Right cardiac atrium (tissue), 5 donors: ENCODE results near the gene ZSWIM5. TPM values are rescaled to one million over a fixed set of nuclear protein-coding genes. Genes with fewer than 3 reads are reported as not detected.

Experiments
- ATAC-seq, 2 donors: fragments of 200-7000 bp; cut with Tn5 transposase; one replicate each; pipeline versions ENCODE4 v1.8.0 to v1.9.1; 2020; ENCODE audit warnings: moderate library complexity in 2 of 2, mild to moderate bottlenecking in 1 of 2
- DNase-seq, 3 donors: peaks; one replicate each; pipeline ENCODE4 v3.0.0-alpha.2; 2020
- H3K27ac ChIP-seq: one replicate; pipeline ENCODE4 v1.5.1; 2013; ENCODE audit warnings: mild to moderate bottlenecking, low read length, control low read depth, moderate library complexity
- H3K27me3 ChIP-seq: one replicate; pipeline ENCODE4 v1.6.1; 2013; ENCODE audit not compliant: control insufficient read depth, insufficient read depth
- H3K4me1 ChIP-seq: one replicate; pipeline ENCODE4 v1.6.1; 2013; ENCODE audit warnings: low read length; ENCODE audit not compliant: control insufficient read depth, insufficient read depth
- H3K4me3 ChIP-seq: one replicate; pipeline ENCODE4 v1.5.1; 2013; ENCODE audit warnings: low read length, control low read depth
- H3K9me3 ChIP-seq: one replicate; pipeline ENCODE4 v1.6.1; 2013; ENCODE audit warnings: low read length; ENCODE audit not compliant: control insufficient read depth
- WGBS: extraction: QIAGEN DNeasy Blood & Tissue Kit; methylation state at CpG from one replicate; pipeline ENCODE4 v1.1.7; 2013; 5-methylcytosine and 5-hydroxymethylcytosine counted together
- intact Hi-C, 4 donors: fragments of 100-400 bp; cut with DNase I; formaldehyde crosslinking; loops; one replicate each; pipeline versions ENCODE4 v1.11.0 to v1.14.0; 2022 to 2023
- polyA plus RNA-seq: library from polyadenylated mRNA; stranded (reverse); fragments of 200-250 nt; gene quantifications from one replicate; pipeline ENCODE4 v1.2.3, GENCODE V29; 2013
- total RNA-seq, 4 donors: library from RNA; stranded (reverse); fragmentation: NEBNext Ultra II Directional; extraction: Animal tissue kit (Norgen Biotek cat#: 25700); gene quantifications; one replicate each; pipeline ENCODE4 v1.2.1, GENCODE V29; 2021
- donor health status: healthy with polysubstance abuse.
- donor health status: DM: no; HTN: yes; CAD: no.
- donor health status: DM: no; HTN: no; CAD: no.
- donor health status: DM: no; HTN: yes; CAD: no; lungs with severe emphysema.
- donor health status: DM: yes; HTN: yes; CAD: no.

ZSWIM5 gene
- total and polyA plus RNA-seq, 5 donors = 0.68 to 2.2 (median 1.8) TPM

- Histone ChIP-seq H3K4me1 (peaks cover 3% of the 10 kb centered on the region), H3K27ac (no peak overlapping the region), H3K9me3 (no peaks in the 10 kb centered on the region), H3K4me3 (no peak overlapping the region), H3K27me3 (no peaks in the 10 kb centered on the region)
- WGBS = 78% methylated on average over 2 of the region's 2 CpGs
- intact Hi-C loops = loop anchor here in 1 of 4 donors (2.0 kb wide), 1 partner anchor 283 kb away; no protein-coding TSS in a partner anchor
- ATAC-seq (no peak), DNase-seq (no peak)
These were observed 190.2 kb downstream of the ZSWIM5 start for GRCh38 chr1:45016090-45016697.

- ATAC-seq = no peak
- intact Hi-C loops = loop anchor here in 2 of 4 donors (2.0 kb wide), 2 partner anchors 283 to 285 kb away; no protein-coding TSS in a partner anchor
- WGBS = 68% methylated on average over 2 of the region's 2 CpGs
- Histone ChIP-seq H3K4me1 (peaks cover 3% of the 10 kb centered on the region), H3K9me3 (no peaks in the 10 kb centered on the region), H3K27ac (no peak overlapping the region), H3K4me3 (no peak overlapping the region), H3K27me3 (no peaks in the 10 kb centered on the region)
- DNase-seq = no peak
These were observed 190.7 kb downstream of the ZSWIM5 start for GRCh38 chr1:45015683-45016082.

GRCh38 chr1:45014321-45015028 lies 191.9 kb downstream of the ZSWIM5 start:
- no peak overlapping the region for H3K4me3 ChIP-seq
- intact Hi-C loops = loop anchor here in 3 of 4 donors (1.0 to 5.0 kb wide), 4 partner anchors 286 to 478 kb away; partner anchors contain the start of gene TESK2 (in 2 of the 3)
- no peak overlapping the region for H3K27ac ChIP-seq
- ATAC-seq (peak; percentile 25 to 30), DNase-seq (peak; percentile 78 to 92 (median 86))
- no peaks in the 10 kb centered on the region for H3K9me3 ChIP-seq
- 29% methylated on average over 6 of the region's 6 CpGs for WGBS
- H3K4me1 ChIP-seq = peaks cover 8% of the 10 kb centered on the region
- no peaks in the 10 kb centered on the region for H3K27me3 ChIP-seq

GRCh38 chr1:45013551-45014209 lies 192.7 kb downstream of the ZSWIM5 start:
- ATAC-seq (no peak), DNase-seq (no peak)
- Histone ChIP-seq H3K4me1 (peaks cover 9% of the 10 kb centered on the region), H3K9me3 (no peaks in the 10 kb centered on the region), H3K4me3 (no peak overlapping the region), H3K27me3 (no peaks in the 10 kb centered on the region), H3K27ac (no peak overlapping the region)
- intact Hi-C loops = loop anchor here in 3 of 4 donors (1.0 to 5.0 kb wide), 4 partner anchors 287 to 479 kb away; partner anchors contain the start of gene TESK2 (in 2 of the 3)
- WGBS = 82% methylated on average over 12 of the region's 12 CpGs

GRCh38 chr1:45012639-45013278 lies 193.6 kb downstream of the ZSWIM5 start:
- ATAC-seq = peak; percentile 41 to 60
- Histone ChIP-seq H3K9me3 (no peaks in the 10 kb centered on the region), H3K27me3 (no peaks in the 10 kb centered on the region), H3K4me3 (peak overlapping the region; percentile 78), H3K4me1 (peaks cover 9% of the 10 kb centered on the region), H3K27ac (peak overlapping the region; percentile 91)
- WGBS = 5% methylated on average over 21 of the region's 21 CpGs
- intact Hi-C loops = loop anchor here in 3 of 4 donors (5.0 kb wide), 2 partner anchors 290 to 480 kb away; partner anchors contain the start of gene TESK2 (in 2 of the 3)
- DNase-seq = peak; percentile 75 to 91 (median 83)

GRCh38 chr1:45011837-45012638 lies 194.4 kb downstream of the ZSWIM5 start, which contains the start of gene UROD:
UROD (plus strand) TSS chr1:45012254; CDS start chr1:45012266, 12 bp downstream.
- peak within 1 kb of the TSS; percentile 91 for H3K27ac ChIP-seq
- ATAC-seq = peak; percentile 93
- H3K4me3 ChIP-seq = peak within 1 kb of the TSS; percentile 78
- no peaks in the 10 kb centered on the region for H3K27me3 ChIP-seq
- intact Hi-C loops = loop anchor here in 3 of 4 donors (5.0 kb wide), 2 partner anchors 290 to 480 kb away; partner anchors contain the start of gene TESK2 (in 2 of the 3)
- under 1% methylated on average over 21 of the region's 21 CpGs for WGBS
- H3K4me1 ChIP-seq = peaks cover 9% of the 10 kb centered on the region
- H3K9me3 ChIP-seq = no peaks in the 10 kb centered on the region
- DNase-seq = peak; percentile 93 to 97 (median 95)

GRCh38 chr1:45010855-45011811 lies 195.3 kb downstream of the ZSWIM5 start, which contains the start of gene HECTD3:
HECTD3 (minus strand) TSS chr1:45011324; CDS start chr1:45011257, 67 bp downstream.
- Histone ChIP-seq H3K4me1 (peaks cover 9% of the 10 kb centered on the region), H3K27ac (peak within 1 kb of the TSS; percentile 91), H3K4me3 (peak within 1 kb of the TSS; percentile 78), H3K27me3 (no peaks in the 10 kb centered on the region), H3K9me3 (no peaks in the 10 kb centered on the region)
- ATAC-seq (peak; percentile 91 to 92), DNase-seq (peak; percentile 86 to 94 (median 92))
- intact Hi-C loops = loop anchor here in 3 of 4 donors (5.0 kb wide), 2 partner anchors 291 to 481 kb away; partner anchors contain the start of gene TESK2 (in 2 of the 3)
- under 1% methylated on average over 62 of the region's 62 CpGs for WGBS

- peaks cover 9% of the 10 kb centered on the region for H3K4me1 ChIP-seq
- no peak overlapping the region for H3K27ac ChIP-seq
- intact Hi-C loops = loop anchor here in 3 of 4 donors (5.0 to 10.0 kb wide), 3 partner anchors 175 to 482 kb away; partner anchors contain the start of gene TESK2 (in 2 of the 3)
- H3K9me3 ChIP-seq = no peaks in the 10 kb centered on the region
- no peaks in the 10 kb centered on the region for H3K27me3 ChIP-seq
- DNase-seq (peak in 2 of 3 donors; percentile 65 to 72), ATAC-seq (no peak)
- 19% methylated on average over 41 of the region's 41 CpGs for whole genome bisulfite sequencing
- peak overlapping the region; percentile 75 for H3K4me3 ChIP-seq
These were observed 196.2 kb downstream of the ZSWIM5 start for GRCh38 chr1:45009956-45010854.
